Muscle layer of colon (tissue), 2 donors: ENCODE results near the gene SPINT1.

Experiments
- H3K27ac ChIP-seq: one replicate; pipeline ENCODE4 v1.7.0; 2013; ENCODE audit warnings: low read depth, mild to moderate bottlenecking, low read length, moderate library complexity
- H3K27me3 ChIP-seq, 2 donors: one replicate each; pipeline ENCODE4 v1.7.0; 2013; ENCODE audit warnings: low read length in 2 of 2, mild to moderate bottlenecking in 2 of 2; ENCODE audit not compliant: insufficient read depth in 2 of 2, control insufficient read depth in 1 of 2
- H3K36me3 ChIP-seq: one replicate; pipeline ENCODE4 v1.7.0; 2013; ENCODE audit warnings: mild to moderate bottlenecking, low read length; ENCODE audit not compliant: insufficient read depth
- H3K4me1 ChIP-seq: one replicate; pipeline ENCODE4 v1.7.0; 2013; ENCODE audit warnings: mild to moderate bottlenecking, low read length; ENCODE audit not compliant: insufficient read depth
- H3K4me3 ChIP-seq, 2 donors: one replicate each; pipeline ENCODE4 v1.7.0; 2013; ENCODE audit warnings: low read length in 2 of 2, low read depth in 1 of 2, mild to moderate bottlenecking in 1 of 2, moderate library complexity in 1 of 2
- H3K9ac ChIP-seq: one replicate; pipeline ENCODE4 v1.7.0; 2013; ENCODE audit warnings: low read length
- H3K9me3 ChIP-seq: one replicate; pipeline ENCODE4 v1.7.0; 2013; ENCODE audit warnings: mild to moderate bottlenecking, low read length
- donor health status: abdominal sarcoma.
- donor health status: Adenocarcinoma of cecum.

The SPINT1 gene

DNA sequence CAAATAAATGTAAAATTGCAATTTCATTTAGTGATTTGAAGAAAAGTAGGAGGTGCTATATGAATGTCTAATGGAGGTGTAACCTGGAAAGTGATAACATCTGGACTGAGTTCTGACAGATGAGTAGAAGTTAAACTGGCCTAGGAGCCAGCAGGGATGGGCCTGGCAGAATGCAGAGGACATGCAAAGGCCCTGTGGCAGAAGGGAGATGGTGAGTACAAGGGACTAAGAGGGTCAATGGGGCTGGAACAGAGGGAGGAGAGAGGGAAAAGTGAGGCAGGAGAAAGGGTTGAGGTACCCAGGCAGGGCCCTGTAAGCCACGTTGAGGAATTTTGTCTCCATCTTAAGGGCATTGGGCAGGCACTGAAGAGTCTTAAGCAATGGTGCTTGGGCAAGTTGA lies 12.0 kb upstream of the SPINT1 start:
- Histone ChIP-seq H3K9me3 (no peaks in the 10 kb centered on the region), H3K9ac (no peak overlapping the region), H3K27ac (no peak overlapping the region), H3K4me3 (no peak overlapping the region), H3K36me3 (no peaks in the 10 kb centered on the region), H3K27me3 (no peaks in the 10 kb centered on the region), H3K4me1 (no peaks in the 10 kb centered on the region)

DNA sequence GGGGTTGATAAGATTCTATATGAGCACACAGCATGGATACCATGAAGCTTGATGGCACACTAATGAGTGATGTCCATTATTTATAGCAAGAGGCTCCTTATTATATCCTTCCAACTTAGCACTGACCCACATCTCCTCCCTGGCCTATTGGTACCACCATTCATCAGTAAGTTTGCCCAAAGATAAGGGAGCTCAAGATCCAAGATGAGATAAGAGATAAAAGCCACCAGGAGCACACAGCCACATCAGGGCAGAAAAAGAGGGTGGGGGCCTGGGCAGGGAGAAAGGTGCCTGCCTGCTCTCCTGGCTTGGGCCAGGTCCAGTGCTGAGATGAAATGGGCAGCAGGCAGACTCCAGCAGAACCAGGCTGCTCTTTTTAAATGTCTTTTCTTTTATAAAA lies 10.9 kb upstream of the SPINT1 start:
- no peak overlapping the region for H3K9ac ChIP-seq
- no peak overlapping the region for H3K27ac ChIP-seq
- no peaks in the 10 kb centered on the region for H3K4me1 ChIP-seq
- H3K36me3 ChIP-seq: no peaks in the 10 kb centered on the region
- H3K9me3 ChIP-seq: no peaks in the 10 kb centered on the region
- H3K4me3 ChIP-seq: no peak overlapping the region
- H3K27me3 ChIP-seq: no peaks in the 10 kb centered on the region

DNA sequence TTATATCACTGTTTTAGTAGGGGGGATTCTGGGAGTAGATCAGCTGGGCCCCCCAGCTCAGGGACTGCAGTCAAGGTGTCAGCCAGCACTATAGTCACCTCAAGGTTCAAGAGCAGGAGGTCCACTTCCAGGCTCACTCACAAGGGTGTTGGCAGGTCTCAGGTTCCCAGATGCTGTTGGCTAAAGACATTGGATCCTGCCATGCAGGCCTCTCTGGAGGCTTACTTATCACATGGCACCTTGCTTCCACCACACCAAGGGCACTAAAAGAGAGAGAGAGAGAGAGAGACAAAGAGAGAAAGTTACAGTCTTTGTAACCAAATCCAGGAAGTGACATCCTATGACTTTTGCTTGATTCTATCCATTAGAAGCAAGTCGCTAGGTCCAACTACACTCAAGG lies 7.8 kb upstream of the SPINT1 start:
- Histone ChIP-seq H3K4me1 (no peaks in the 10 kb centered on the region), H3K9ac (no peak overlapping the region), H3K4me3 (no peak overlapping the region), H3K27me3 (no peaks in the 10 kb centered on the region), H3K36me3 (no peaks in the 10 kb centered on the region), H3K27ac (no peak overlapping the region), H3K9me3 (no peaks in the 10 kb centered on the region)

DNA sequence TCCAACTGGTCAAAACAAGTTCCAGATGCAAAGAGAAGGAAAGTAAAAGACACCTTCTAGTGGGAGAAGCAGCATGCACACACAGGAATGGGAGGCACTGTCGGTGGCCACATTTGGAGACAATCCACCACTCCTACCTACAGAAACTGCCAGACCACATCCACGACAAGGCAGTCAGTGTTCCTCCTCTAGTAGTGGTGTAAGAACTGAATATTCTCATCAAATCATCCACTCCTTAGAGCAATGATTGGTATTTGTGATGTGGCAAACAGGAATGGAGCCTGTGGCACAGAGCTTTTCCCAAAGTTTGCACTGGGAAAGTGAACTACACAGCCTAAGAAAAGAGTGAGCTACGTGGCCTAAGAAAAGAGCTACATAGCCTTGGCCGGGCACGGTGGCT lies 5.1 kb upstream of the SPINT1 start:
- Histone ChIP-seq H3K27me3 (peaks cover 5 to 9% of the 10 kb centered on the region in 2 donors), H3K27ac (no peak overlapping the region), H3K9ac (no peak overlapping the region), H3K4me3 (no peak overlapping the region), H3K9me3 (no peaks in the 10 kb centered on the region), H3K4me1 (no peaks in the 10 kb centered on the region), H3K36me3 (no peaks in the 10 kb centered on the region)

DNA sequence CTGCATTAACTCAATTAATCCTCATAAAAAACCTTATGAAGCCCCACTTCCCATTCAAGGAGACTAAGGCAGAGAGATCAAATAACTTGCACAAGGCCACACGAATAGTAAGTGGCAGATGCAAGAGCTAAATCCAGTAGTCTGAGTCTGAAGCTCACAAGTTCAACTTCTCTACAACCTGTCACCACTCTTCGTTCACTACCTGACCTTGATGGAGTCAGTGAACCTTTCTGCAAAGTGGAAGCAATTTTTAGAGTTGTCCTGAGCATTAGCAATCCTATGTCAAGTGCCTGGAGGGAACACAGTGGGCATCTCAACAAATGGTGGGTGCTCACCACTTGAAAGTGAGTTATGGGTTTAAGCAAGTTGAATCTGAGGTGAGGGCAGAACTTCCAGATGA lies 2.1 kb upstream of the SPINT1 start:
- Histone ChIP-seq H3K9ac (no peak overlapping the region), H3K4me1 (peaks cover 6% of the 10 kb centered on the region), H3K4me3 (no peak overlapping the region), H3K27ac (no peak overlapping the region), H3K27me3 (peaks cover 20 to 39% of the 10 kb centered on the region in 2 donors), H3K9me3 (no peaks in the 10 kb centered on the region), H3K36me3 (no peaks in the 10 kb centered on the region)

DNA sequence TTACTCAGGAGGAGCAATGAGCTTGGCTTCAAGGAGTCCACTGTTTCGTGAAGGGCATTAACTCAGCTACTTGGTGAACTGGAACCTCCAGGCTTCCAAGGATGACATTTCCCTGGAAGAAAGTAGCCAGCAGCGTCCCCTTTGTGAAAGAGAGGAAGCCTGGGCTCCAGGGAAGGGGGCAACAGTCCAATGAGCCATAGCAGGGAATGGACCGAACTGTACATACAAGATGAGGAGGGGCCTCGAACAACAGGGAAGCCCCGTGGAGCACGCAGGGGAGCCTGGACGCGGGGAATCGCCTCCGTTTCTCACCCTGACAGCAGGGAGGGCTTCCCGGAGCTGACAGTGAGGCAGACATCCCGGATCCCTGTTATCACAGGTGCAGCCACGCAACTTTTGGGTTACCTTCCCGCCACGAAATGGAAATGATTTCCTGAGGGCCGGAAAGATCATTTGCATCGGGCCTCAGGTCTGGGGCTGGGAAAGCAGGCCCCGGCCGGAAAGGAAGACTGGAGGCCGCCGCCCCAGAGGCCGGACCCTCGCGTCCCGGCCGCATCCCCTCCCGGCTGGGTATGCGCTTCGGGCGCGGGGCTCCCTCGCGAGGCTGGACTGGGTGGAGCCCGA lies 475 bp upstream of the SPINT1 start:
- H3K36me3 ChIP-seq: no peaks in the 10 kb centered on the region
- H3K27ac ChIP-seq: no peak overlapping the region
- H3K27me3 ChIP-seq: peaks cover 20 to 42% of the 10 kb centered on the region in 2 donors
- H3K4me3 ChIP-seq: peak overlapping the region in 1 of 2 donors; percentile 18
- H3K9ac ChIP-seq: no peak overlapping the region
- H3K4me1 ChIP-seq: peaks cover 6% of the 10 kb centered on the region
- H3K9me3 ChIP-seq: no peaks in the 10 kb centered on the region

DNA sequence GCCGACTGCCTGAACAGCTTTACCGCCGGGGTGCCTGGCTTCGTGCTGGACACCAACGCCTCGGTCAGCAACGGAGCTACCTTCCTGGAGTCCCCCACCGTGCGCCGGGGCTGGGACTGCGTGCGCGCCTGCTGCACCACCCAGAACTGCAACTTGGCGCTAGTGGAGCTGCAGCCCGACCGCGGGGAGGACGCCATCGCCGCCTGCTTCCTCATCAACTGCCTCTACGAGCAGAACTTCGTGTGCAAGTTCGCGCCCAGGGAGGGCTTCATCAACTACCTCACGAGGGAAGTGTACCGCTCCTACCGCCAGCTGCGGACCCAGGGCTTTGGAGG lies 815 bp downstream of the SPINT1 start:
- Histone ChIP-seq H3K9ac (no peak overlapping the region), H3K27me3 (peaks cover 20 to 42% of the 10 kb centered on the region in 2 donors), H3K27ac (no peak overlapping the region)

DNA sequence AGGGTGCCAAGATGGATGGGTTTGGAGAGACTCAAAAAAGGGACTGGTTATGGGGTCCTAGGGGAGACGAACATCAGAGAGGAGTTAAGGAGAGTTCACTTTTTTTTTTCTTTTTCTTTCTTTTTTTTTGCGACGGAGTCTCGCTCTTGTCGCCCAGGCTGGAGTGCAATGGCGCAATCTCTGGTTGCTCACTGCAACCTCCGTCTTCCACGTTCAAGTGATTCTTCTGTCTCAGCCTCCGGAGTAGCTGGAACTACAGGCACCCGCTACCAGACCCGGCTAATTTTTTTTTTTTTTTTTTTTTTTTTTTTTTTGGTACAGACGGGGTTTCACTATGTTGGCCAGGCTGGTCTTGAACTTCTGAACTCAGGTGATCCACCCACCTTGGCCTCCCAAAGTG lies 1.2 kb downstream of the SPINT1 start:
- H3K27ac ChIP-seq: no peak overlapping the region
- H3K9me3 ChIP-seq: no peaks in the 10 kb centered on the region
- H3K27me3 ChIP-seq: peaks cover 20 to 42% of the 10 kb centered on the region in 2 donors
- no peaks in the 10 kb centered on the region for H3K36me3 ChIP-seq
- no peak overlapping the region for H3K9ac ChIP-seq
- peaks cover 6% of the 10 kb centered on the region for H3K4me1 ChIP-seq
- H3K4me3 ChIP-seq: peak overlapping the region in 1 of 2 donors; percentile 49

More for the DNA sequence above, 815 bp downstream of the SPINT1 start:
- Histone ChIP-seq H3K4me1 (peaks cover 6% of the 10 kb centered on the region), H3K4me3 (peak overlapping the region in 1 of 2 donors; percentile 49), H3K9me3 (no peaks in the 10 kb centered on the region), H3K36me3 (no peaks in the 10 kb centered on the region)

DNA sequence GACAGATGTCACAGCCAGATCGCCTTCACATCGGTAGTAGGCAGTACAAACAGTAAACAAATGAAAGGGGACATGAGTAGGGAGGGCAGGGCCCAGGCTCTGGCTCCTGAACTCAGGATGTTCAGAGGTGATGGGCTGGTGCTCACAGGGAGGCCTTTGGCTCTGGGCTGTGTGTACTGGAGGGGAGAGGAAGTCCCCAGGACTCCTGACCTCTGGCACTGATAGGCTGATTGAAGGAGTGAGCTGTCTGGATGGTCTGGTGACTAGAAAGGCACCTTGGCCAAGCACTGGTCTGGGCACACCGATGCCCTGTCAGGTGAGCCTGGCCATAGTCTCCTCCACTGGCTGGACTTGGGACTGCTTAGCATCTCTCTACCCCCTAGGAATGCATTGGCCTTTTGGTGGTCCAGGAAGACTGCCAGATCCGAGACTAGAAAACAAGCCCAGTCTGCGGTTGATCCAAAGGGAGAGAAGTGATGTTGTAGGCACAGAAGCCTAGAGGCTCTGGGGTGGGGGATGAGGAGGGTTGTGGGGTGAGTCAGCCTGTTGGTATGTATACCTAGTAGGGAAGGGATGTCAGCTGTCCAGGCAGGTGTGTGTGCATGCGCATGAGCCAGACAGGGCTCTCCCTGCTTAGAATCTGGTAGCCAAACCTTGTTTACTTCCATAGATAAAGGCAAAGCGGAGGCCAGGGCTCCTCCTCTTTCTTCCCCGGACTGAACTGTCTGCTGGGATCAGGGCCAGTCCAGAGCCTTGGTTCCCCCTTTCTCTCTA lies 1.9 kb downstream of the SPINT1 start:
- Histone ChIP-seq H3K36me3 (no peaks in the 10 kb centered on the region), H3K4me3 (no peak overlapping the region), H3K4me1 (peaks cover 6% of the 10 kb centered on the region), H3K9ac (no peak overlapping the region), H3K9me3 (no peaks in the 10 kb centered on the region), H3K27me3 (peaks cover 20 to 42% of the 10 kb centered on the region in 2 donors), H3K27ac (no peak overlapping the region)

DNA sequence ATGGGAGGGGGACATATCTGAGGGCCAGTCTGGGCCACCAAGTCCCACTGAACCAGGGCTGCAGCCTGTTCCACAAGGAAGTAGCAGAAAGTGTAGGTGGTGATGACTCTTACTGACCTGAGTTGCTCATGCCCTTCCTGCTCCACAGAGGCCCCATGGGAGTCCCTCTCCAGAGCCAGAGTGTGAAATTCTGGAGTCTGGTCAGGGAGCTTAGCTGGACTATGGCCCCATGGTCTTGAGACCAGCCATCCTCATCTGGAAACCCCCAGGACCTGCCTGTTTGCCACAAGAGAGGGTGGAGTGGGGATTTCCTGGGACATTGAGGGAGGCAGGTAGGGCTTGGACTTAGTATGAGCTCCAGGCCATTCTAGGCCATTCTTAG lies 3.0 kb downstream of the SPINT1 start:
- H3K9me3 ChIP-seq: no peaks in the 10 kb centered on the region

DNA sequence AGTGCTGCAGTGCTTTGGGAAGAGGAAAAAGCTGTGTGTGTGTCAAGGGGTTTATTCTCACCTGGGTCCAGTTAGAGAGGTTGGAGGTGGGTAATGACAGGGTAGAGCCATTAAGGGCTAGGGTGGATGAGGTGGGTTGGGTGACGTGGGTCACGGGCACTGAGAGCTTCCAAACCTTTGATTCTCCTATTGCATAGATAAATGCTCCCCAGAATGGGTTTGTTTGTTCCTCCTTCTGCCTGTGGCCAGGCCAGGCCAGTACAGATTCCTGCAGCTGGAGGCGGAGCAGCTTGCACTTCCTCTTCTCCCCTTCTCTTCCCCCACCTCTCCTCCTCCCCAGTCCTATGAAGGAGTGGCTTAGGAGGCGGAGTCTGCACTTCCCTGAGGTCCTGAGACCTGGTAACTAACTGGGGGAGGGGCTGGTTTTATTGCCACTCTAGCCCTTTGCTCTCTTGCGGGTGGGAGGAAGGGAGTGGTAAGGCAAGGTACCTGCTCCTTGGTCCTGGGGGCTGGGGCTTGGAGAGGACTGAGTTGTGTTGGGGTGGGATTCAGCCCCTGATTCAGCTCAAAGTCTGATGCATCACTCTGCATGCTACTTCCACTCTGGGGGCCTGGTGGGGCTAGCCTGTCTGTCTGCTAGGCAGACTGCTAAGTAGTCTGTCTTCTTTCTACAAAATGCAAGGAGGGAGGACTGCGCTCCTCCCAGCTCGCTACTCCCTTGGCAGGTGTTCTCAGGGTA lies 3.5 kb downstream of the SPINT1 start:
- Histone ChIP-seq H3K4me1 (peaks cover 6% of the 10 kb centered on the region), H3K36me3 (no peaks in the 10 kb centered on the region), H3K9ac (no peak overlapping the region), H3K27me3 (peaks cover 20 to 42% of the 10 kb centered on the region in 2 donors), H3K9me3 (no peaks in the 10 kb centered on the region), H3K4me3 (no peak overlapping the region), H3K27ac (no peak overlapping the region)

More for the DNA sequence above, 3.0 kb downstream of the SPINT1 start:
- no peak overlapping the region for H3K27ac ChIP-seq
- H3K4me3 ChIP-seq: no peak overlapping the region
- H3K9ac ChIP-seq: no peak overlapping the region
- no peaks in the 10 kb centered on the region for H3K36me3 ChIP-seq
- peaks cover 6% of the 10 kb centered on the region for H3K4me1 ChIP-seq
- H3K27me3 ChIP-seq: peaks cover 20 to 42% of the 10 kb centered on the region in 2 donors
